HG03571 (cell line): ENCODE data around the gene SLC38A5.
A peak's percentile ranks its signal among the peaks of the same experiment; 100 is the strongest.
"Not testable (repeated sequence)": the region's sequence is repeated elsewhere in the genome, so short reads cannot be mapped to it uniquely, and the experiment has no call there.

Experiments used
- ATAC-seq: cut with Tn5 transposase; IDR thresholded peaks from one replicate; pipeline ENCODE4 v1.9.1; 2021; ENCODE audit not compliant: unreplicated experiment

The SLC38A5 gene

GRCh38 chrX:48470110-48470832, at the start of gene SLC38A5:
SLC38A5 (minus strand) TSS chrX:48470260; CDS start chrX:48467924, 2,336 bp downstream.
- no peak for ATAC-seq

GRCh38 chrX:48519481-48519880, 49.4 kb upstream of the SLC38A5 start:
- not testable (repeated sequence) for ATAC-seq

- no peak for ATAC-seq
Measured at GRCh38 chrX:48516987-48517386, 46.9 kb upstream of the SLC38A5 start.

GRCh38 chrX:48516285-48516684, 46.2 kb upstream of the SLC38A5 start:
- no peak for ATAC-seq

- ATAC-seq, result no peak
Measured at GRCh38 chrX:48515842-48516241, 45.8 kb upstream of the SLC38A5 start.

- no peak for ATAC-seq
Measured at GRCh38 chrX:48514868-48515460, 44.9 kb upstream of the SLC38A5 start.

- ATAC-seq, result no peak
Measured at GRCh38 chrX:48514126-48514806, 44.2 kb upstream of the SLC38A5 start.

- ATAC-seq, result no peak
Measured at GRCh38 chrX:48513670-48514069, 43.6 kb upstream of the SLC38A5 start.

- ATAC-seq, result no peak
Measured at GRCh38 chrX:48512371-48512935, 42.4 kb upstream of the SLC38A5 start.

- no peak for ATAC-seq
Measured at GRCh38 chrX:48511560-48511959, 41.5 kb upstream of the SLC38A5 start.

- ATAC-seq, result no peak
Measured at GRCh38 chrX:48509619-48510018, 39.6 kb upstream of the SLC38A5 start.

GRCh38 chrX:48509245-48509590, 39.2 kb upstream of the SLC38A5 start:
- ATAC-seq, result peak; percentile 21

GRCh38 chrX:48508400-48509244, 38.6 kb upstream of the SLC38A5 start, which contains the start of gene PORCN:
PORCN (plus strand) TSS chrX:48508992; CDS start chrX:48509821, 829 bp downstream.
- ATAC-seq, result peak; percentile 84

- ATAC-seq, result no peak
Measured at GRCh38 chrX:48507246-48507645, 37.2 kb upstream of the SLC38A5 start.

- no peak for ATAC-seq
Measured at GRCh38 chrX:48505481-48505880, 35.4 kb upstream of the SLC38A5 start.

- ATAC-seq, result no peak
Measured at GRCh38 chrX:48504261-48504660, 34.2 kb upstream of the SLC38A5 start.

GRCh38 chrX:48498374-48498809, 28.3 kb upstream of the SLC38A5 start:
- ATAC-seq, result no peak

- no peak for ATAC-seq
Measured at GRCh38 chrX:48497871-48498270, 27.8 kb upstream of the SLC38A5 start.

GRCh38 chrX:48496660-48497059, 26.6 kb upstream of the SLC38A5 start:
- no peak for ATAC-seq

- ATAC-seq, result no peak
Measured at GRCh38 chrX:48493890-48494364, 23.9 kb upstream of the SLC38A5 start.
